Tibial artery (tissue), 4 donors: ENCODE data around the gene DGCR6L.
"Not testable (repeated sequence)": the region's sequence is repeated elsewhere in the genome, so short reads cannot be mapped to it uniquely, and the experiment has no call there.

Source experiments
- DNase-seq, 2 donors: peaks; one replicate each; pipeline ENCODE4 v3.0.0-alpha.2; 2019
- H3K27ac ChIP-seq, 2 donors: fragments of 200-600 bp; sonication (generic) in 1 of 2; 1 replicate in 1 of 2; 2 replicates in 1 of 2; pipeline ENCODE4 v1.5.1; 2018 to 2019; ENCODE audit warnings: mild to moderate bottlenecking in 1 of 2
- H3K27me3 ChIP-seq, 2 donors: fragments of 200-600 bp; sonication (generic) in 1 of 2; one replicate each; pipeline versions ENCODE4 v1.5.1 to v1.6.0; 2016 to 2019
- H3K36me3 ChIP-seq, 3 donors: fragments of 200-600 bp; sonication (generic) in 2 of 3; one replicate each; pipeline ENCODE4 v1.5.1; 2016 to 2019; ENCODE audit warnings: mild to moderate bottlenecking in 2 of 3
- H3K4me1 ChIP-seq, 4 donors: fragments of 200-600 bp; sonication (generic) in 2 of 4; 1 replicate in 3 of 4; 2 replicates in 1 of 4; pipeline ENCODE4 v1.5.1; 2016 to 2019
- H3K4me3 ChIP-seq, 2 donors: fragments of 200-600 bp; sonication (generic) in 1 of 2; 1 replicate in 1 of 2; 2 replicates in 1 of 2; pipeline ENCODE4 v1.5.1; 2018 to 2019; ENCODE audit warnings: mild to moderate bottlenecking in 2 of 2
- H3K9me3 ChIP-seq, 3 donors: fragments of 200-600 bp; sonication (generic) in 1 of 3; one replicate each; pipeline ENCODE4 v1.5.1; 2016 to 2019
- intact Hi-C: fragments of 100-400 bp; cut with DNase I; formaldehyde crosslinking; loops from one replicate; pipeline ENCODE4 v1.15.0; 2023; ENCODE audit warnings: low total_unique reads
- TF ChIP-seq, protein P1 (sequence below), 2 experiments: fragments of 200-600 bp in 1 of 2; fragments of 450-650 bp in 1 of 2; IDR thresholded peaks; one replicate each; pipeline ENCODE4 v1.5.1; 2017 to 2019; ENCODE audit warnings: antibody characterized with exemption in 2 of 2, mild to moderate bottlenecking in 1 of 2, moderate library complexity in 1 of 2

The DGCR6L gene

DNA sequence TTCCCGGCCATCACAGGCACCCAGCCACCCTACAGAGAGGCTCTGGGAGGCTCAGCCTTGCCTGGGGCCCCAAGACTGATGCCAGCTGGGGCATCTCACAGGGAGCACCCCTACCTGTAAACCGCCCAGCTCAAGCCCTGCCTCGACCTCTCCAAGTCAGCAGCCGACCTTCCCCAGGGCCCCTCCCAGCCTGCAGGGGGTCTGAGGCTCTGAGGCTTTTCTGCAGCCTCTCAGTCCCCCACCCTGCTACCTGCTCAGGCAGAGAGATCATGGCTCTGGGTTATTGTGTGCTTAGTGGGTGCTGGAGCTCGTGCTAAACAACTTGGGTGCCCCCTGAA is 28.6 kb downstream of the DGCR6L start:
- no peaks in the 10 kb centered on the region for H3K36me3 ChIP-seq
- TF ChIP-seq, protein P1, sequence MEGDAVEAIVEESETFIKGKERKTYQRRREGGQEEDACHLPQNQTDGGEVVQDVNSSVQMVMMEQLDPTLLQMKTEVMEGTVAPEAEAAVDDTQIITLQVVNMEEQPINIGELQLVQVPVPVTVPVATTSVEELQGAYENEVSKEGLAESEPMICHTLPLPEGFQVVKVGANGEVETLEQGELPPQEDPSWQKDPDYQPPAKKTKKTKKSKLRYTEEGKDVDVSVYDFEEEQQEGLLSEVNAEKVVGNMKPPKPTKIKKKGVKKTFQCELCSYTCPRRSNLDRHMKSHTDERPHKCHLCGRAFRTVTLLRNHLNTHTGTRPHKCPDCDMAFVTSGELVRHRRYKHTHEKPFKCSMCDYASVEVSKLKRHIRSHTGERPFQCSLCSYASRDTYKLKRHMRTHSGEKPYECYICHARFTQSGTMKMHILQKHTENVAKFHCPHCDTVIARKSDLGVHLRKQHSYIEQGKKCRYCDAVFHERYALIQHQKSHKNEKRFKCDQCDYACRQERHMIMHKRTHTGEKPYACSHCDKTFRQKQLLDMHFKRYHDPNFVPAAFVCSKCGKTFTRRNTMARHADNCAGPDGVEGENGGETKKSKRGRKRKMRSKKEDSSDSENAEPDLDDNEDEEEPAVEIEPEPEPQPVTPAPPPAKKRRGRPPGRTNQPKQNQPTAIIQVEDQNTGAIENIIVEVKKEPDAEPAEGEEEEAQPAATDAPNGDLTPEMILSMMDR (IDR thresholded peaks at IDR 0.05), result no peak
- intact Hi-C loops, result no loop called here
- DNase-seq, result no peak
- H3K9me3 ChIP-seq, result no peaks in the 10 kb centered on the region
- H3K27me3 ChIP-seq, result peaks cover 0 to 28% of the 10 kb centered on the region in 2 donors
- no peak overlapping the region for H3K4me3 ChIP-seq
- no peak overlapping the region for H3K27ac ChIP-seq
- no peaks in the 10 kb centered on the region for H3K4me1 ChIP-seq

DNA sequence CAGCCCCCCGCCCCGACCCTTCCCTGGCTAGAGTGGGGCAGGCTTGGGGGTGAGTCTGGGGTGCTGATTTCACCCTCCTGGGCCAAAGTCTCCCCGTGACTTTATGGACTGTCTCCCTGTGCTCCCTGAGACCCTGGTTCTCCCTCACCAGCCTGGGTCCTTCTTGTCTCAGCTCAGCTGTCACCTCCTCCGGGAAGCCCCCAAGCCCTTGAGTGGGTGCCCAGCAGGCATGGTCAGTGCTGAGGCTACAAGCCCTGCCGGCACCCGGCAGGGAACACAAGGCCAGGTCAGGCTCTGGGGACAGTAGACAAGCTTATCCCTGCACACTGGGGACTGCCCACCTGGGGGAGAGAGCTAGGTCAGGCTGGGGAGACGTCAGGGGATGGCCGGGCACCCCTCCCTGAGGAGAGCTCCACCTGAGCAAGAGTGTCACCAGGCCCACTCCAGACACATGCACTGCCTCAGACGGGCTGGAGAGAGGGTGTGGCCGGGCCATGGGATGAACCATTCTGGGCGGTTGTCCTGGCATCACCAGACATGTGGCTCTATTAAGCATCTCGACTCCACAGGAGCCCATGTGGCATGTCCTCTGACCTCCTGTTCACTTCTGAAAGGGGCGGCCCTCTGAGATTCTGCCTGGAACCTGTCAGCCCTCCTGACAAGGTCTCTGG is 29.1 kb downstream of the DGCR6L start:
- Histone ChIP-seq H3K27me3 (peaks cover 0 to 28% of the 10 kb centered on the region in 2 donors), H3K36me3 (no peaks in the 10 kb centered on the region), H3K9me3 (no peaks in the 10 kb centered on the region), H3K27ac (no peak overlapping the region), H3K4me3 (no peak overlapping the region), H3K4me1 (no peaks in the 10 kb centered on the region)
- TF ChIP-seq, protein P1 (IDR thresholded peaks at IDR 0.05), result no peak
- DNase-seq, result no peak
- intact Hi-C loops, result no loop called here

DNA sequence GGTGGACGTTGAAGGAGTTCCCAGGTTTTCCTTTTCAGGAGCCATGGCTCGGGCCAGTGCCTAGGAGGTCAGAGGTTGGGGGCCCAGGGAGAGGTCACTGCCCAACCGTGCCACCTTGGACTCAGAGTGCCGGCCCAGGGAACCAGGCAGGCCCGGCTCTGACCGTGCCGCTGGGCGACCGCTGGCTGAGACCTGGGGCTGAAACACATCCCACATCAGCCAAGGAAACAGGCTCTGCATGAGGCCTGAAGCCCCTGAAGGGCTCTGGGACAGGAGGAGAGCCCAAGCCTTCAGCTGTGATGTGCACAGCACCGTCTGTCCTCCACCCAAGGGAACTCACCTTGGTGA is 29.8 kb downstream of the DGCR6L start:
- Histone ChIP-seq H3K4me3 (no peak overlapping the region), H3K27ac (no peak overlapping the region), H3K27me3 (peaks cover 0 to 28% of the 10 kb centered on the region in 2 donors), H3K4me1 (no peaks in the 10 kb centered on the region), H3K9me3 (no peaks in the 10 kb centered on the region), H3K36me3 (no peaks in the 10 kb centered on the region)
- TF ChIP-seq, protein P1 (IDR thresholded peaks at IDR 0.05), result no peak
- intact Hi-C loops, result no loop called here
- DNase-seq, result no peak

DNA sequence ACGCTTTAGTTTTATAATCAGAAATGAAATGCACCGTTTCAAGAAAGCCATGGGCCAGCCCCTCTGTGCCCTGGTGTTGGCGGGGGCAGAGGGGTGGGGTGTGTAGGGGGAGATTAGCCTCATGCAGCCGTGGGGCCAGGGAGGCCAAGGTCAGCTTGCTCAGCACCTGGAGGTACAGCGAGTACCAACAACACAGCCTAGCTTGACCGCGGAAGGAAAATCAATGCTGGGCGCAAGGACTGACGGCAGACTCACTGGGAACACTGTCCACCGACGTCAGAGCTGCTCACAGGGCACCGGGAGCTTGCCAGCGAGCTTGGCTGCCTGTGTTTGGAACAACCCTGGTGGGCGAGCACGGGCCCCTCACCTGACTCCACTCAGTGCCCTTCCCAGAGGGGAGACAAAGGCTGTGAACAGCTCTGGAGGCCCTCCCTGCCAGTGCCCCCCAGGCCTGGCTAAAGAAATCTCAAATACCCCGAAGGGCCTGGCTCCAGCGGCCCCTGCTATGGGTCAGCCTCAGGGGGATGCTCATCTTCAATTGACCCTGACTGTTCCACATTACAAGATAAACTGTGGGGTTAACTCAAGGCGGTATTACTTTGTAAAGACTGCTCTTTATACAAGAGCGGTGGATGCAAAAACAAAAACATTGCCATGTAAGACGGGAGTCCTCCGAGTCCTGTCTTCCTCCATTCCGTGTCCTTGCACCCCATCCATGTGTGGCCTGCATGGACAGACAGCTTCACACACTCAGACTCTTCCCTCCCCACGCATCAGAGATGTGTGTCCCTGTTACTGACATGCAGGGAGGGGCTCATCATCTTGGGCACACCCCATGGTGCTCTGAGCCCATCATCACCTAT is 30.4 kb downstream of the DGCR6L start:
- H3K4me3 ChIP-seq, H3K27ac ChIP-seq, intact Hi-C loops, H3K36me3 ChIP-seq, DNase-seq, H3K9me3 ChIP-seq, H3K4me1 ChIP-seq: not testable (repeated sequence)
- H3K27me3 ChIP-seq, result peaks cover 0 to 31% of the 10 kb centered on the region in 2 donors

DNA sequence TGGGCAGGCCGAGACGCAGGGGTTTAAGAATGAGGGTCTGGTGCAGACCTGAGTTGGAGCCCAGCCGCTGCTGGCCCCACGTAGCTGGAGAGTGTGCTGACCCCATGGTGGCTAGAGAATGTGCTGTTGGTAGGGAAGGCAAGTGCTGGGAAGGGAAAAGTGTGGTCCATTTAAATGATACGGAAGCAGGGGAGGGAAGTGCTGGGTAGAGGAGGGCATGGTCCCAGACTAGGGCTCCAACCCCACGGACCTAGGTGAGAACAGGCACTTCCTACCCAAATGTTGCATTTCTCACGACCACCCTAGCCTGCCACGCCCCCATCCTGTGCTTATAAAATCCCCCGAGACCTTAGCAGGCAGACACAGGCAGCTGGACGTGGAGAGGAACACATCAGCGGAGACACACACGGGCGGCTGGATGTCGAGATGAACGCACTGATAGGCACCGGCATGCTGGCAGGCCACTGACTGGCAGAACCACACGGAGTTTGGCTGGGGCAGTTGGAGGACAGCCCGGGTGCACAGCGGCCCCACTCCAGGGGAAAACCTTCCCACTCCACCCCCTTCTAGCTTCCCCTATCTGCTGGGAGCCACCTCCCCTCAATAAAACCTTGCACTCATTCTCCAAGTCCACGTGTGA is 33.0 kb downstream of the DGCR6L start:
- H3K27me3 ChIP-seq, result peaks cover 0 to 40% of the 10 kb centered on the region in 2 donors
- H3K27ac ChIP-seq, H3K36me3 ChIP-seq, H3K9me3 ChIP-seq, intact Hi-C loops, H3K4me1 ChIP-seq, DNase-seq, H3K4me3 ChIP-seq: not testable (repeated sequence)

DNA sequence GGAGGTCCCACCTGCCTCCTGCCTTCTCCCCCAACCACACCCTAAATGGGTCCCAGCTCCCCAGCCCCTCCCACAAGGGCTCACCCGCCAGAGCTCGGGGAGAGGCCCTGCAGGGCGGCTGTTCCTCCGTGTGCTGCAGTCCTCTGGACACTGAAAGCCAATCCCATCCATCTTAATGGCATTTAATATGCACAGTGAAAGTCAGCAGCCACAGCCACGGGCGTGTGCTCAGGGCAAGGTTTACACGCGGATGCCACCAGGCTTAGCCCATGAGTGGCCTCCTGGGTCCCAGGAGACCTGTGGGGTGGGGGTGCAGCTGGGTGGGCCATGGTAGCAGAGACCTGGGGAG is 33.6 kb downstream of the DGCR6L start:
- H3K9me3 ChIP-seq, H3K27ac ChIP-seq, intact Hi-C loops, H3K36me3 ChIP-seq, H3K4me1 ChIP-seq, H3K4me3 ChIP-seq, DNase-seq: not testable (repeated sequence)
- peaks cover 0 to 35% of the 10 kb centered on the region in 2 donors for H3K27me3 ChIP-seq
